A673 (cell line): ENCODE results near the gene ST3GAL6. TPM values are rescaled to one million over a fixed set of nuclear protein-coding genes. Genes with fewer than 3 reads are reported as not detected.

ENCODE experiments used
- BruUV-seq: library from RNA; stranded (reverse); fragments of 400-500 nt; replicated peaks from 2 replicates; lab custom pipeline; 2021; lab: Mats Ljungman, UMichigan
- CTCF ChIA-PET: fragments of 300-600 bp; sonication (Branson Sonifier 250); formaldehyde crosslinking; loops from one replicate; lab custom pipeline; 2022; ENCODE audit warnings: antibody characterized with exemption; lab: Charles Lee
- POLR2A ChIA-PET: fragments of 300-600 bp; sonication (Branson Sonifier 250); formaldehyde crosslinking; loops from one replicate; lab custom pipeline; 2022; ENCODE audit warnings: antibody characterized with exemption; ENCODE audit not compliant: low non-redundant PET; lab: Charles Lee
- DNase-seq: peaks from one replicate; pipeline ENCODE4 v3.0.0-alpha.2; 2015; ENCODE audit warnings: low spot score
- H3K27ac ChIP-seq: fragments of 200-600 bp; sonication (generic); 2 replicates; pipeline ENCODE4 v1.5.1; 2016; ENCODE audit warnings: mixed run types, low read depth, mild to moderate bottlenecking, mixed read lengths, antibody characterized with exemption, low read length; ENCODE audit not compliant: poor library complexity, severe bottlenecking
- H3K27me3 ChIP-seq: fragments of 200-600 bp; sonication (generic); replicated peaks from 2 replicates; pipeline ENCODE4 v1.6.1; 2017; ENCODE audit warnings: mixed run types, low read depth, mild to moderate bottlenecking, mixed read lengths, antibody characterized with exemption, low read length; ENCODE audit not compliant: insufficient read depth, poor library complexity
- H3K36me3 ChIP-seq: fragments of 200-600 bp; sonication (generic); 2 replicates; pipeline ENCODE4 v1.6.1; 2016; ENCODE audit warnings: mixed run types, mild to moderate bottlenecking, mixed read lengths, antibody characterized with exemption, low read length; ENCODE audit not compliant: insufficient read depth, poor library complexity, severe bottlenecking
- H3K4me1 ChIP-seq: fragments of 200-600 bp; sonication (generic); 2 replicates; pipeline ENCODE4 v1.6.1; 2017; ENCODE audit warnings: mixed run types, mild to moderate bottlenecking, mixed read lengths, antibody characterized with exemption, low read length; ENCODE audit not compliant: insufficient read depth, poor library complexity, severe bottlenecking
- H3K4me3 ChIP-seq: fragments of 200-600 bp; sonication (generic); 2 replicates; pipeline ENCODE4 v1.5.1; 2016; ENCODE audit warnings: low read depth, mixed run types, mild to moderate bottlenecking, mixed read lengths, low read length; ENCODE audit not compliant: poor library complexity, severe bottlenecking
- H3K9me3 ChIP-seq: fragments of 200-600 bp; sonication (generic); 2 replicates; pipeline ENCODE4 v1.6.1; 2016; ENCODE audit warnings: mixed run types, low read depth, mild to moderate bottlenecking, mixed read lengths, antibody characterized with exemption, low read length; ENCODE audit not compliant: poor library complexity, severe bottlenecking
- CTCF ChIP-seq: fragments of 300-800, 200-600 bp; sonication (generic); conservative IDR thresholded peaks from 2 replicates; pipeline ENCODE4 v1.5.1; 2017; ENCODE audit warnings: low read depth, mild to moderate bottlenecking, antibody characterized with exemption, low read length, moderate library complexity, mixed read lengths
- EZH2 ChIP-seq: fragments of 200-600 bp; sonication (generic); IDR thresholded peaks from 2 replicates; pipeline ENCODE4 v1.6.1; 2017; ENCODE audit warnings: borderline replicate concordance, low read depth, mild to moderate bottlenecking, mixed read lengths, antibody characterized with exemption, low read length; ENCODE audit not compliant: poor library complexity, severe bottlenecking
- intact Hi-C: fragments of 100-400 bp; cut with micrococcal nuclease; formaldehyde crosslinking; loops from one replicate; pipeline ENCODE4 v1.10.0; 2022; ENCODE audit not compliant: unreplicated experiment
- total RNA-seq: library from RNA; stranded (reverse); gene quantifications from 2 replicates; pipeline ENCODE4 v1.2.3, GENCODE V29; 2021

ST3GAL6 gene
- total RNA-seq, 1 experiment from 2014 or later: 4.8 TPM

- TF ChIP-seq CTCF (no peak), EZH2 (no peak)
- H3K27me3 ChIP-seq: no peaks in the 10 kb centered on the region
- H3K4me1 ChIP-seq: no peaks in the 10 kb centered on the region
- no peak for DNase-seq
- no peak overlapping the region for H3K27ac ChIP-seq
- POLR2A ChIA-PET: no interaction called here
- BruUV-seq: no TSS peak
- intact Hi-C loops: no loop called here
- CTCF ChIA-PET: no interaction called here
- no peaks in the 10 kb centered on the region for H3K36me3 ChIP-seq
- H3K9me3 ChIP-seq: no peaks in the 10 kb centered on the region
- H3K4me3 ChIP-seq: no peak overlapping the region
Measured at GRCh38 chr3:98788651-98789050, 25.5 kb downstream of the ST3GAL6 start.

- no peak overlapping the region for H3K4me3 ChIP-seq
- H3K36me3 ChIP-seq: no peaks in the 10 kb centered on the region
- intact Hi-C loops: no loop called here
- H3K4me1 ChIP-seq: no peaks in the 10 kb centered on the region
- no peak for TF ChIP-seq EZH2
- TF ChIP-seq CTCF: no peak
- DNase-seq: no peak
- no TSS peak for BruUV-seq
- no peaks in the 10 kb centered on the region for H3K27me3 ChIP-seq
- POLR2A ChIA-PET: no interaction called here
- no peaks in the 10 kb centered on the region for H3K9me3 ChIP-seq
- CTCF ChIA-PET: no interaction called here
- H3K27ac ChIP-seq: no peak overlapping the region
Measured at GRCh38 chr3:98791341-98792325, 28.5 kb downstream of the ST3GAL6 start.

- no peaks in the 10 kb centered on the region for H3K27me3 ChIP-seq
- no peaks in the 10 kb centered on the region for H3K4me1 ChIP-seq
- no peak overlapping the region for H3K27ac ChIP-seq
- H3K9me3 ChIP-seq: no peaks in the 10 kb centered on the region
- H3K36me3 ChIP-seq: no peaks in the 10 kb centered on the region
- BruUV-seq: no TSS peak
- intact Hi-C loops: no loop called here
- no peak for DNase-seq
- ChIA-PET POLR2A (no interaction called here), CTCF (no interaction called here)
- no peak overlapping the region for H3K4me3 ChIP-seq
- TF ChIP-seq EZH2 (no peak), CTCF (no peak)
Measured at GRCh38 chr3:98793971-98794370, 30.8 kb downstream of the ST3GAL6 start.
